GDM1 (cell line): Measurements from ENCODE around the gene RAB26.

Experiments
- DNase-seq: peaks from one replicate; lab custom pipeline; 2025; lab: John Stamatoyannopoulos, UW

RAB26 gene

DNA sequence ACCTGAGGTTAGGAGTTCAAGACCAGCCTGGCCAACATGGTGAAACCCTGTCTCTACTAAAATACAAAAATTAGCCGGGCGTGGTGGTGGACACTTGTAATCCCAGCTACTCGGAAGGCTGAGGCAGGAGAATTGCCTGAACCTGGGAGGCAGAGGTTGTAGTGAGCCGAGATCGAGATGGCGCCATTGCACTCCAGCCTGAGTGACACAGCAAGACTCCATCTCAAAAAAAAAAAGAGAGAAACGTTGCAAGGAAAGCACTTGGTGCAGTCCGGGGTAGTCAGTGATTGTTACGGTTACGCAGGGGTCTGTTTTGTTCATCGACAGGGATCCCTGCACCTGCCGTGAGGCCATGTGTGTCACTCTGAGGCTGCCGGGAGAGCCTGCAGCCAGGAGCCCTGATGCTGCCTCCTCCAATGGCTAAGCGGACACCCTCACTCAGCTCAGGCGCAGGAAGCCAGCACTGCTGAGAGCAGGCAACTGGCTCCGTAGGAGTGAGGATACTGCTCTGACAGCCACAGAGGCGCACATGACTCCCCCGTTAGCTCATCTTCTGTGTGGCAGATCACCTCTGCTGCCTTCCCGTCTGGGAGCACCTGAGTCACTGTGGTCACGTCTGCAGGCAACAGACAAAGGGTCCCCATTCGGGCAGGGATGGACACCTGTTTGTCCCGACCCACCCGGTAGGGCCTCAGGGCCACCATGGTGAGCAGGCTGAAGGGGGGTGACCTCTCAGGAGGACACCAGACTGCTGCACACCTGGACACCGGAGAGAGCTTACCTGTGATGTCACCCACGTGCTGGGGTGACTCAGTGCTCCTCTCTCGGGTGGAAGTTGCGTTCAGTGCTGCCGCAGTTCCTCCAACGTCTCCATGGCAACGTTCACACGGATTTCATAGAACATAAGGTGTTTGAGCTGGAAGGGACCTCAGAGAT, 5.2 kb upstream of the RAB26 start:
- DNase-seq, result no peak

DNA sequence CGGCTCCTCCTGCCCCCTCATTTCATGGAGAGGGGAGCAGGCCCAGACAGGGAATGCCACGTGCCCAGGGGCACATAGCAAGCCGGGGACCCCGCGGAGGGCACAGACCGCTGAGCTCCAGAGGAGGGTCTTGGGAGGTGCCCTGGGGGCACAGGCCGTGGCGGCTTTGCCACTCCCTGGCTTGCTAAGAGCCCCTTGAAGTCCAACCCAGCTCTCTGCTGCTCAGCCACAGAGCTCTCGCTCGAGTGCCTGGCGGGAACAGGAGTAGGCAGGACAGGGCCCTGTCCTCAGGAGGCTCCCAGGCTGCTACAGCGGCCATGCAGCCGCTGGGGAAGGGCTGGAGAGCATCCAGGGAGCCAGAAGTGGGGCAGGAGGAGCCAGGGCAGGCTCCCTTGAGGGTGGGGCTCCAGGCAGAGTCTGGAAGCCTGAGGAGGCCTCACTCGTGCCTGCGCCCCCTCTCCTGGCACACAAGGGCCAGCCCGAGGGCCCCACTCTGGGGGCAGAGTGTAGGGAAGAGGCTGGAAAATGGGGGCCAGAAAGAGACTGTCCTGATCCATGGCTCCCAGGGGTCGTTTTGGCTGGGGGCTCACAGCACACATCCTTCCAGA, 4.4 kb upstream of the RAB26 start:
- no peak for DNase-seq

DNA sequence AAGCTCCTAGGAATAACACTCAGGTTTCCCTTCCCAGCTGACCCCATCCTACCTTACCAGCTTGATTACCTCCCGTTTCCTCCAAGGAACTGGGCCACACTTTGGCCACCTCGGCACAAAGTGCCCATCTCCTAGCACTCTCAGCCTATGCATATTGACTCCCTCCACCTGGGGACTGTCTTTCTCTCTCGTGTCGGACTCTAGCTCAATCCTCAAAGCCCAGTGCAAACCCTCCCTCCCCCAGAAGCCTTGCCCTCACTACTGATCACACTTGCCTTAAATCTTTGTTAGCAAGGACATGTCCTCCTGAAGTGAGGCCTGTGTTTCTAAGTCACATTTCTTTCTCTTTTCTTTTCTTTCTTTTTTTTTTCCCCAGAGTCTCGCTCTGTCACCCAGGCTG, 2.6 kb upstream of the RAB26 start:
- DNase-seq, result no peak

DNA sequence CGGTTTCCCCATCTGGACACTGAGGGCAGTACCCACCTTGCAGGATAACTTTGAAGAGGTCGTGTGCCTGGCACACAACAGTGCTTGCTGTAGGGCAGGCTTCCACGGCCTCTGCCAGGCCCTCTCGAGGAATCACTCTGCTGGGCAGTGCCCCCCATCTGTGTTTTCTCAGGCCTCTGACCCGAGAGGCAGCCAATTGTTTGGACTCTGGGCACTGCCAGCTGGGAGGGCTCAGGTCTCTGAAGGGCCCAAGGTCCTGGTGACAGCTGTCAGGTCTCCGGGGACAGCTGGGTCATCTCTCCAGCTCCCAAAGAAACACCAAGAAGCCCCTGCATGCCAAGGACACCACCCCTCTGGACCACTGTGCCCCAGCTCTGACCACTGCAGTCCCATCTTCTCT, 1.0 kb upstream of the RAB26 start:
- no peak for DNase-seq

DNA sequence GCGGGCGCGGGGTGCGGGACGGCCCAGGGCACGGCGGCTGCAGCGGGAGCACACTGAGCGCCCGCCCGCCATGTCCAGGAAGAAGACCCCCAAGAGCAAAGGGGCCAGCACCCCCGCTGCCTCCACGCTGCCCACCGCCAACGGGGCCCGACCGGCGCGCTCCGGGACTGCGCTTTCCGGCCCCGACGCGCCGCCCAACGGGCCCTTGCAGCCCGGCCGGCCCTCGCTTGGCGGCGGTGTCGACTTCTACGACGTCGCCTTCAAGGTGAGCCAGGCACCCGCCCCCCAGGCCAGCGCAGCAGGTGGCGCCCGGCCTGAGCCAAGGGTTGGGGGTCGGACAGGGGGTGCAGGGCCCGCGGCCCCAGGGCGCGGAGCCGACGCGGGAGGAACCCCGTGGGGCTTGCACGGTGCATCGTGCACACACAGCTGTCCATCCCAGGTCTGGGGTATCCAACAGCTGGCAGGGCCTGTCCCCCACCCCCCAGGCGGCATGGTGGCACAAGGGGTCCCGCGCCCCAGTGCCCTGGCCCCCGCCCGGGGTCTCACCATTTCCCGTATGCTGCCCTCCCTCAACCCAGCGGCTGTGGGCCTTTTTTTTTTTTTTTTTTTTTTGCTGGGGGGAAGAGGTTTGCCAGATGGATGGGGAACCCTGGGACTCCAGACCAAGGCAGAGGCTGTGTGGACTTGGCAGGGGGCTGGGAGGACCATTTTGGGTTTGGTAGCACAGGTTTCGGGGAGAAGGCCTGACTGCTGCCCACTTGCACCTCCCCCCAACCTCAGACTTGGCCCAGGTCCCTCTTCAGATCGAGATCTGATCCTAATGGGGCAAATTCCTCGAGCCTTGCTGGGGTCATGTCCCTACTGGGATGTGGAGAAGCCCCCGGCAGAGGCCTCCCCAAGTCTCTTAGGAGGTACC, 547 bp downstream of the RAB26 start:
- DNase-seq, result no peak

DNA sequence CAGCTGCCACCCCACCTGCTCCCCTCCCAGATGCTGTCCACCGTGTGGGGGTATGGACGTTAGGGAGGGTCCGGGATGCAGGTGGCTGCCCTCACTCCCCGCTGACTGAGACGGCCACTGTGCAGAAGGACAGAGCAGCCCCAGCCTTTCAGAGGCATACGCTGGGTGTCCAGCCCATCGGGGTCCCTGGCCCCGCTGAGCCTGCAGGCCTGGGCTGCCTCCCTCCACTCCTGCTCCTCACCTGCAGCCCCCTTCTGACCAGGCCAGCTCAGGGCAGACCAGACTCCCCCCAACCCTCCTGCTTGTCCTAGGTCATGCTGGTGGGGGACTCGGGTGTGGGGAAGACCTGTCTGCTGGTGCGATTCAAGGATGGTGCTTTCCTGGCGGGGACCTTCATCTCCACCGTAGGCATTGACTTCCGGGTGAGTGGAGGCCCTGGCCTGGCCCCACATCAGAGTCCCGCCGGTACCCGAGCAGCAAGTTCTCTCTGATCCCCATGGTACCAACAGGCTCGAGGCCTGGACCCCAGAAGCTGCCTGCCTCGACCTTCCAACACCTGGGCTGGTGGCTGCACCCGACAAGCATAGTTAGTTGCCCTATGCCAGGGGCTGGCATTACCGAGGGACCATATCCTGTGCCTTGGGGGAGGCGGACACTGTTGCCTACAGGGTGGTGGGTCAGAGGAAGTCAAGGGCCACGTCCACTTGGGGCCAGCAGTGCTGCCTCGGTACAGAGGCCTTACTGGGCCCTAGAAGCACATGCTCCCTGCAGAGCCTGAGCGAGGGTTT, 1.4 kb downstream of the RAB26 start:
- no peak for DNase-seq

DNA sequence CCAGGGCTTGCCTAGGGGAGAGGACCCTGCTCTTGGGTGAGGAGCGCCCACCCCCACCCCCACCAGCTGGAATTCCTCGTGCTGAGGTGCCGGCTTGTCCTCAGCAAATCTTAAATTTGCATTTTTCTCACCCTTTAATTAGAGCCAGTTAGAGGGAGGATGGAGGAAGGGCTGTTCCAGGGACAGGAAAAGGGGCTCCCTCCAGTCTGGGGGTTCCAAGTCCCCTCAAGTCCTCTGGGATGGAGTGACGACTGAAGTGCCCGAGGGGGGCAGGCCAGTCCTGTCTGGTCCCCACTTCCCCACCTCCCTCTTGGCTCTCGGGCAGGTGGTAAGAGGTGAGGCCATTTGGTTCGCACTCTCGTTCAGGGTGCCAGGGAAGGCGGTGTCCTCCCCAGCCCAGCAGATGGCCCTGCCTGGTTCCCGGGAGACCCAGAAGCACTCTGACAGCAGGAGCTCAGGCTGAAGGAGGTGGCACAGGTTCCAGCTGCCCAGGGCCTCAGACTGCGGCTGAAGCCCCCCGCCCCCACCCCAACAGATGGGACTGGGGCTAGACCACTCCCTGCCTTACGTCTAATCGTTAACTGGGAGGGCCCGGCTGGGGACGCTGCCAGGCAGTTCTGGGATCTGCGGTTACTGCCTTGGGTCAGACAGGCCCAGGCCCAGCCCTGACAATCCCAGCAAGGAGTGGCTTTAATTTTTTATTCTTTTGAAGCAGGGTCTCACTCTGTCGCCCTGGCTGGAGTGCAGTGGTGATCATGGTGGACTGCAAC, 2.2 kb downstream of the RAB26 start:
- no peak for DNase-seq

DNA sequence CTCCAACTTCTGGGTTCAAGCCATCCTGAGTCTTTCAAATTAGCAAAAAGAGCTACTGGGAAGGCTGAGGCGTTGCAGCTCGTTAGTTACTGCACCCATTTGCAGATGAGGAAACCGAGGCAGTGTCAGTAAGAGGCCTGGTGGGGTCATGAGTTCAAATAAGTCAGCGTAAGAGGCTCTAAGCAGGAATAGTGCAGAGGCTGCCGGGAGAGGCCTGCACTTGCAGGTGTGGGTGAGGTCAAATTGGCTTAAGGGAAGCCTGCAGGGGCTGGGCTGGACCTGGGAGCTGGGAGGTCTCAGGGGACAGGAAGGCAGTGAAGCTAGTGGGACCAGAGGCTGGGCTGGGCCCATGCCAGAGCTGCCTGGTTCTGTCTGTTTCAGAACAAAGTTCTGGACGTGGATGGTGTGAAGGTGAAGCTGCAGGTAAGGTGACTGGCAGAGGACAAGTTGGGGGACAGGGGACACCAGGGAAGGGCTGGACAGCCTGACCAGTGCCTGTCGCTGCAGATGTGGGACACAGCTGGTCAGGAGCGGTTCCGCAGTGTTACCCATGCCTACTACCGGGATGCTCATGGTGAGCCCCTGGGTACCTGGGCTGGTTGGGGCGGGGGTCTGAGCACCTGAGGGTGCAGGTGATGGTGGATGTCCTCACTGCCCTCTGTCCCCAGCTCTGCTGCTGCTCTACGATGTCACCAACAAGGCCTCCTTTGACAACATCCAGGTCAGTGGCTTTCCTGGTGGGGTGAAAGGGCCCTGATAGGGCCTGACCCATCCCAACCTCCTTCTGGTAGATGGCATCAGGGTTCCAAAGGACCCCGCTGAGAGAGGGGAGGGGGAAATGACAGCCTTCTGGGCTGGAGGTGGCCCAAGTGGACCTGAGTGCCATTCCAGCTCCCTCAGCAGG, 3.0 kb downstream of the RAB26 start:
- no peak for DNase-seq

DNA sequence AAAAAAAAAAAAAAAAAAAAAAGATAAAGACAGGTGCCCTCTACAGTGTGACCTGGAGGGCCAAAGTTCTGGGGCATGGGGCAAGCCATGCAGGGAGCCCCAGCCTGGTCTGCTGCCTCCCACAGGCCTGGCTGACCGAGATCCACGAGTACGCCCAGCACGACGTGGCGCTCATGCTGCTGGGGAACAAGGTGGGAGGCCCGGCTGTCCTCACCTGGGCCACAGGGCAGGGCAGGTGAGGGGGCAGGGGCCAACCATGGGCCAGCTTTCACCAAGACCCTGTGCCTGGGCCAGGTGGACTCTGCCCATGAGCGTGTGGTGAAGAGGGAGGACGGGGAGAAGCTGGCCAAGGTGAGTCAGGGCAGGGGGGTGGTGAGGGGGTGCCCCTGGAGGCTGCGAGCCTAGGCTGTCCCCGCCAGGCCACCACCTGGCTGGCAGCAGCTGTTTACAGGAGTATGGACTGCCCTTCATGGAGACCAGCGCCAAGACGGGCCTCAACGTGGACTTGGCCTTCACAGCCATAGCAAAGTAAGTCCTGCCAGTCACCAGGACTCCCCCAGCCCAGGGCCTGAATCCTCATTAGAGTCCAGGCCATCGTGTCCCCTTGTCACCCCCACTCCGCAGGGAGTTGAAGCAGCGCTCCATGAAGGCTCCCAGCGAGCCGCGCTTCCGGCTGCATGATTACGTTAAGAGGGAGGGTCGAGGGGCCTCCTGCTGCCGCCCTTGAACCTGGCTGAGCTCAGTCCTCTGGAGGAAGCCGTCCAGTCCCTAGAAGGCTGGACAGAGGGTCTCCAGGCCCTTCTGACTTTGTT, 4.5 kb downstream of the RAB26 start:
- no peak for DNase-seq

DNA sequence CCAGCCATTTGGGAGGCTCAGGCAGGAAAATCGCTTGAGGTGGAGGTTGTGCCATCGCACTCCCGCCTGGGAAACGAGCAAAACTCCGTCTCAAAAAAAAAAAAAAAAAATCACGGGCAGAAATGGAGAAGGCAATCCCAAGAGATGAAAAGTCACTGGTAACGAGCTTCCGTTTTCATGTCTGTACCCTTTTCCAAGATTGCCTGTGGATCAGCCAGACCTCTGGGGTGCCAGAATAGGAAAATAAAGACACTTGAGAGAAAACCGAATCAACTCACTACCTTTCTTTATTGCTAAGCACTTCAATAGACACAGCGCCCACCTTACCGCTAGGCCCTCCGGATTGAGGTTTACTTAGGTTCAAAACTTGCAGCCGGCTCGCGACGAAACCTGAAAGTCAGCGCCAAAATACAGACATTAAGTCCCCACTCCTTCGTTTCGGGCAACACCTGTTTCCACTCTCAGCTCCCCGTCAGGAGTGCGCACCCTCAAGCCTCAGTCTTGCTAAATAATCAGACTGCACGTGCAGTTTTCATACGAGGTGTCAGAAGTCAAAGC, 6.2 kb downstream of the RAB26 start:
- DNase-seq, result no peak

DNA sequence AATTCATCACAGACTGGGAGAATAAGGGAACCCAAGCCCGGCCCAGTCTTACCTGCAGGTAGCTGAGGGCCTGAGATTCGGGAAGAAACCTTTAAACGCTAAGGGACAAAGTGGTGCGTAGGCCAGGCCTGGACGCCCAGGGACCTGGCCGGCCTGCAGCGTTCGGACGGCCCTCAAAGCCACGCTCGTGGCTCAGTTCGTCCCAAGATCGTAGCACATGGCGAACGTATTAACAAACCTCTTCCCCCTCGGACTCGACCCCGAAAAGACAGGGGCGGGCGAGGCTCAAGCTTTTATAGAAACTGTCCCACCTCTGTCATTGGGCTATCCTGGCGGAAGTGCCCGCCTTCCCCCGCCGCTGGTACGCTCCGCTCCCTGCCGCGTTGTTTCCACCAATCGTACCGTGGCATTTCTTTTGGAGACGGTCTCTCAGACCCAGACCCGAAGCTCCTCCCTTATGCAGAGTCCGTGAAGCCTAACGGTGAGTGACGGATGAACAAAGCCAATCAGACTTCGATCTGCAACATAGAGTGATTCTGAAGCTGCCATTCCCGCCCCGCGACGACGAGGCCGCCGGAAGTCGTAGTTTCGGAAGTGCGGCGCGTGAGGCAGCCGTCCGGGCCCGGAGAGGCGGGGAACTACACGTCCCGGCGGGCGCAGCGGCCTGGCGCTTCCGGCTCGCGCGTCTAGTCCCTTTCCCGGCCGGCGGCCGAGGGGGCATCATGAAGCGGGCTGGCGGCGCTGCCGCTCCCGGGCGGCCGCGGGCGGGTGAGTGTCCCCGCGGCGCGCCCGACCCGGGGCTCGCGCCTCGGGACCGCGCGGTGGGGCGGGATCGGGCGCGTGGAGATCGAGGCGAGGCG, 6.9 kb downstream of the RAB26 start, which contains the start of gene TRAF7:
TRAF7 (plus strand) TSS at position 692 of the 860 bp plus-strand sequence. CDS start 8,139 bp downstream, outside the sequence.
- peak; percentile 100 for DNase-seq

DNA sequence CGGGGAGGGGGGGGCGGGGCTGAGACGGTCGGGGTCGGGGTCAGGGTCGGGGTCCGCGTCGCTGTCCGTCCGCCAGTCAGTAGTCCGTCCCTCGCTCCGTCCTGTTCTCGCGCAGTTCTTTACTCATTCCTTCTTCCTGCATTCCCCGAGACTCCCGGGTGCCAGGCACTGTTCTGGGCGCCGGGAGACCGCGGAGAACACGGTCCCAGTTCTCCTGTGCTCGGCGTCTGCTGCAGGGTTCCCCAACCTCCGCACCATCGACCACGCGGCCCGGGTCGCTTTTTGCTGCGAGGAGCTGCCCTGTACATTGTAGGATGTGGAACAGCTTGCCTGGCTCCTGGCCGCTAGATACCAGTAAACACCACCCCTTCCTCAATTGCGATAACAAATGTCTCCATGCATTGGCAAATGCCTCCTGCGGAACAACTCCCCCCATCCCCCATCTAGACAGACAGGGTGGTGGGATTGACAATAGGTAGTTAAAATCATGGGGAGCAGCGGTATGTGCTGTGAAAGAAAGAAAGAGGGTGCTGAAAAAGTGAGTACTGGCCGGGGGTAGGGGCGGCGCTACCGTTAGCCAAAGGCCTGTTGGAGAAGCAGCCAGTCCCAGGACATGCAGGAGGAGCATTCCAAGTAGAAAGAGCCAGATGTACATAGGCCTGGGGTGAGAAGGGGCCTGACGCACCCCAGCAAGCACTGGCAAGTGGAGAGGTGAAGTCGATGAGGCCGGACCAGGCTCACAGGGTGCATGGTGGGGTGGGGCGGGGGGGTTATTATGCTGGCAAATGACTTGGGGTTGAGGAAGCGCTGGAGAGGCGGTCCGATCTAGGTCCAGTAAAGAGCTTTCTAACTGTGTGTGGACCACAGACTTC, 7.8 kb downstream of the RAB26 start:
- DNase-seq, result no peak

DNA sequence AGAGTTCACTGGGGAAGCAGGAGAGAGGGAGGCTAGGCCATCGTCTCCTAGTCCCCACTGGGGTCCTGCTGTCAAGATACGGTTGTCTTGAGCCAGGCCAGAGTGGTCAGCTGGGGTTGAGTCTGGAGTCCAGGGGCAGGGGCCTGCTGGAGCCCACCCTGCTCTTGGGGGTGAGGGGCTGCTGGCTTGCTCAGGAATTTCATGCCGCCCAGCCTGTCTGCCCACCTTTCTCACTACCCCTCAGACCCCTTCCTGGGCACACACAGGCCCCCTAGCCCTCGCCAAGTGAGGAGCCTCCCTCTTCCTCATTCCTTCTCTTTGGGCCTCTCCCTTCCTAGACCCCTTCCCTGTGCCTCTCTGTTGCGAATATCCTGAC, 8.4 kb downstream of the RAB26 start:
- no peak for DNase-seq

DNA sequence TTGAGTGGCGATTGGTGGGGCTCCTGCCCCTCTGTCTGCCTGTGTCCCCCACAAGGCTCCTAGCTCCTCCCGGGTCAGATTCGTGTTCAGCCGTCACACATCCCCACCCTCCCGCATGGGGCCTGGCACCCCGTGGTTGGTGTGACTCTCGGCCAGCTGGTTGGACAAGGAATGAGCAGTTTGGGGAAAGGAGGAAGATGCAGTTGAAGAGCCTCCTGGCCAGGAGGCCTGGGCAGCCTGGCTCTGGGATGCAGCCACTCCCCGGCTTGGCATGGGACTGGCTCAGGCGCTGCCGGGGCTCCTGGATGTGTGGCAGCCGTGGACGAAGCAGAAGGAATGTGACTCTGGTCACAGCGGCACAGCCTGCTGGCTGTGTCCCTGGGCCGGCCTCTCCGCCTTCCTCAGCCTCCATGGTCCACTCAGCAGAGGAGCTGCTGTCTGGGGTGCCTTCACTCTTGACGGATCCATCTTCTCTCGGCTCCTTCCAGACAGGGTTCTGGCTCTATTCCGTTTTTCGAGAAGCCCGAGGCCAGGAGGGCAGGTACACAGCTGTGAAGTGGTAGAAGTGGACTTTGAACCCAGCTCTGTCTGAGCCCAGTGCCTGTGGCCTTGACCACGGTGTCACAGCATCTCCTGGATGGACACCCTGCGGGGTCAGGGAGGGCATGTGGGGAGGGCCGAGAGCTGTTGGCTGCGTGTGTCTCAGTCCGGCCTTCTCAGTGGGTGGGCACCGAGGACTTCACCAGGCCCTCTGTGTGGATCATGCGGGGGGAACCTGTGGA, 9.2 kb downstream of the RAB26 start:
- no peak for DNase-seq

DNA sequence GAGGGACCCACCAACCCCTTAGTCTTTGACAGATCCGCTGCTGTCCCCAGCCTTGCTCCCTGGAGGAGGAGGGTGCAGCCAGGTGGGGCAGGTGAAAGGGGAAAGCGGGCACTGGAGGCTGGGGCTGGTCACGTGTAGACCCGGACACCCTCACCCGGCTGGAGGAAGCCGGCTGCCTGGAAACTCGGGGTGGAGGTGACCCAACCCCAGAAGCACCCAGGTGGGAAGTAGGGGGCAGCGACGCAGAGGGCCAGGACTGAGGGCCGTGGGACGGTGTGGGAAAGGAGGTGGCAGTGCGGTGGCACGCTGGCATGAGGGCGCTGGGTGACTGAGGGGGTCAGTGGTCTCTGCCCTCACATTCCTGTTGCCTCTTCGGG, 9.8 kb downstream of the RAB26 start:
- DNase-seq, result no peak
